ENCODE measurements around the gene NABP1. TPM values are rescaled to one million over a fixed set of nuclear protein-coding genes. Genes with fewer than 3 reads are reported as not detected.

NABP1 gene
- total RNA-seq, 1 experiment from 2014 or later, result 46.5 TPM

DNA sequence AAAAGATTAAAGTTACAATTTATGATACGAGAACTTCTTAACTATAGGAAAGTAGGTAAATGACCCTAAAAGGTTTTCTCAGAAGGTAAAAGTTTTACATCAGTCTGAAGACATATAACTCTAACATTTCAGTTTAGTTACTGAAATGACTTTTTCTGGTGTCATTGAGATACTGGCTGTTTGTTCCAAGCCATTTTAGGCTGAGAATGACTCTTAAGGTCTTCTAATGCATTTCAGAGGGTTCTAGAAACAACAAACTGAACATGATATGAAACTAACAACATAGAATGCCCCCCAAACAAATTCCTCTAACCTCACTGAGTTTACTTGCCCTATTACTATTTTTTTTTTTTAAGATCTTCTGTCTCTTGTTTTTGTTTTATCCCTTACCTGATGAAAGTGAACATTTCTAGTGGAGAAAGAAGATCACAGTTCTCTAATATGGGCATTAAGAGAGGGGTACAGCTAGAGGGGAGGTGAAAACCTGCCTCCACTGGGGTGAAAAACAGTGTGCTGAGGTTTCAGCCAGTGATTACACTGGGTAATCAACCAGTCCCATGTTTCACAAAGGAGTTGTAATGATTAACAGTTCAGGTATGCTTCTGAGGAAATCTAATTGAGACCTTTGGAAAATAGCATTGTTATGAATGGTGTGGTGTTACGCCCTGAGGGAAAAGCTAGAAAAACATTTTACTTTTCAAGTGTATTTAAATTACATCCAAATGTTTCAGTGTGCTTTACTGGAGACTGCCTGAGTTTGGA is 11.2 kb downstream of the NABP1 start:
- intact Hi-C loops (cut with micrococcal nuclease; ENCODE audit: unreplicated experiment), result loop anchor here (1.0 to 2.0 kb wide), 2 partner anchors 11 to 52 kb away; partner anchors contain the start of gene NABP1
- TF ChIP-seq, protein P1, sequence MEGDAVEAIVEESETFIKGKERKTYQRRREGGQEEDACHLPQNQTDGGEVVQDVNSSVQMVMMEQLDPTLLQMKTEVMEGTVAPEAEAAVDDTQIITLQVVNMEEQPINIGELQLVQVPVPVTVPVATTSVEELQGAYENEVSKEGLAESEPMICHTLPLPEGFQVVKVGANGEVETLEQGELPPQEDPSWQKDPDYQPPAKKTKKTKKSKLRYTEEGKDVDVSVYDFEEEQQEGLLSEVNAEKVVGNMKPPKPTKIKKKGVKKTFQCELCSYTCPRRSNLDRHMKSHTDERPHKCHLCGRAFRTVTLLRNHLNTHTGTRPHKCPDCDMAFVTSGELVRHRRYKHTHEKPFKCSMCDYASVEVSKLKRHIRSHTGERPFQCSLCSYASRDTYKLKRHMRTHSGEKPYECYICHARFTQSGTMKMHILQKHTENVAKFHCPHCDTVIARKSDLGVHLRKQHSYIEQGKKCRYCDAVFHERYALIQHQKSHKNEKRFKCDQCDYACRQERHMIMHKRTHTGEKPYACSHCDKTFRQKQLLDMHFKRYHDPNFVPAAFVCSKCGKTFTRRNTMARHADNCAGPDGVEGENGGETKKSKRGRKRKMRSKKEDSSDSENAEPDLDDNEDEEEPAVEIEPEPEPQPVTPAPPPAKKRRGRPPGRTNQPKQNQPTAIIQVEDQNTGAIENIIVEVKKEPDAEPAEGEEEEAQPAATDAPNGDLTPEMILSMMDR (conservative IDR thresholded peaks at IDR 0.05), result no peak
- no peak for TF ChIP-seq EZH2 (IDR thresholded peaks at IDR 0.05; ENCODE audit: low read depth)

DNA sequence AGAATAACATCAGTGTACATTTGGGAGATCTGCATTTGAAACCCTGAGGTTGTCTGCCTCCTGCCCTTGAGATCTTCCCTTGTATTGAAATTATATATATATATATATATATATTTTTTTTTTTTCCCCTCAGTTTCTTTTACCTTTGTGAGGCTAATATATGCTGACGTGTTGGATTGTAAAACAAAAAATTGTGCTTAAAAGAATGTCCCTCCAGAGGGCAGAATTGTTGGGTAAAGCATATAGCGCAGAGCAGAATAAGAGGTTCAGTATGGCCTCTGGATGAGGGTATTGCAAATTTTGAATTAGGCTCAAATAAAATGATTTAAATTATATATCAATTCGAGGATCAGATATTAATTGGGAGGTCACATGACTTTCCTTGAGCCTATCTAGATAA is 12.4 kb downstream of the NABP1 start:
- no peaks in the 10 kb centered on the region for H3K9me3 ChIP-seq (ENCODE audit: insufficient read depth, low read depth)
- H3K27me3 ChIP-seq (ENCODE audit: insufficient read depth, low read depth), result no peaks in the 10 kb centered on the region
- ChIA-PET POLR2A (ENCODE audit: unreplicated experiment) (no interaction called here), CTCF (no interaction called here)
- intact Hi-C loops (cut with micrococcal nuclease; ENCODE audit: unreplicated experiment), result loop anchor here (10.0 kb wide), 1 partner anchor 474 kb away; no protein-coding TSS in a partner anchor
- H3K27ac ChIP-seq, result peak overlapping the region; percentile 87; the same call in 1 of the 2 replicates
- peaks cover 33% of the 10 kb centered on the region for H3K36me3 ChIP-seq (ENCODE audit: low read depth)
- H2AFZ ChIP-seq, result no peak overlapping the region
- peaks cover 47% of the 10 kb centered on the region for H3F3A ChIP-seq (ENCODE audit: insufficient read depth, low read depth)
- H3K4me2 ChIP-seq, result peak overlapping the region; percentile 48
- peaks cover 64% of the 10 kb centered on the region for H3K4me1 ChIP-seq (replicated peaks; ENCODE audit: insufficient read depth)
- no peak overlapping the region for H3K4me3 ChIP-seq
- H3K79me2 ChIP-seq (ENCODE audit: low read depth), result no peaks in the 10 kb centered on the region
- DNase-seq, result no peak
- BruUV-seq (replicated peaks), result no TSS peak
- no peaks in the 10 kb centered on the region for H4K20me1 ChIP-seq (ENCODE audit: insufficient read depth)
- H3K9me2 ChIP-seq (ENCODE audit: insufficient read depth), result no peaks in the 10 kb centered on the region
- TF ChIP-seq, protein P1 (conservative IDR thresholded peaks at IDR 0.05), result no peak
- no peak for TF ChIP-seq EZH2 (IDR thresholded peaks at IDR 0.05; ENCODE audit: low read depth)

More for the DNA sequence above, 11.2 kb downstream of the NABP1 start:
- Histone ChIP-seq H3K27ac (peak overlapping the region; percentile 87), H3K9me3 (ENCODE audit: insufficient read depth, low read depth) (no peaks in the 10 kb centered on the region), H3K36me3 (ENCODE audit: low read depth) (peaks cover 42% of the 10 kb centered on the region), H3K27me3 (ENCODE audit: insufficient read depth, low read depth) (no peaks in the 10 kb centered on the region), H3K9me2 (ENCODE audit: insufficient read depth) (no peaks in the 10 kb centered on the region), H4K20me1 (ENCODE audit: insufficient read depth) (no peaks in the 10 kb centered on the region), H3K4me2 (peak overlapping the region; percentile 54), H3K79me2 (ENCODE audit: low read depth) (peaks cover 7% of the 10 kb centered on the region), H2AFZ (no peak overlapping the region), H3K4me3 (no peak overlapping the region), H3K4me1 (replicated peaks; ENCODE audit: insufficient read depth) (peaks cover 76% of the 10 kb centered on the region), H3F3A (ENCODE audit: insufficient read depth, low read depth) (peaks cover 58% of the 10 kb centered on the region)
- peak; percentile 24 to 88 for DNase-seq
- ChIA-PET POLR2A (ENCODE audit: unreplicated experiment) (interaction anchor here (0.6 to 0.9 kb wide), 2 partner anchors 9 to 51 kb away, joined by 4 to 9 read pairs; no protein-coding TSS in a partner anchor), CTCF (interaction anchor here (0.8 kb wide), 1 partner anchor 122 kb away, joined by 4 read pairs; no protein-coding TSS in a partner anchor)
- BruUV-seq (replicated peaks), result TSS peak; percentile 84

DNA sequence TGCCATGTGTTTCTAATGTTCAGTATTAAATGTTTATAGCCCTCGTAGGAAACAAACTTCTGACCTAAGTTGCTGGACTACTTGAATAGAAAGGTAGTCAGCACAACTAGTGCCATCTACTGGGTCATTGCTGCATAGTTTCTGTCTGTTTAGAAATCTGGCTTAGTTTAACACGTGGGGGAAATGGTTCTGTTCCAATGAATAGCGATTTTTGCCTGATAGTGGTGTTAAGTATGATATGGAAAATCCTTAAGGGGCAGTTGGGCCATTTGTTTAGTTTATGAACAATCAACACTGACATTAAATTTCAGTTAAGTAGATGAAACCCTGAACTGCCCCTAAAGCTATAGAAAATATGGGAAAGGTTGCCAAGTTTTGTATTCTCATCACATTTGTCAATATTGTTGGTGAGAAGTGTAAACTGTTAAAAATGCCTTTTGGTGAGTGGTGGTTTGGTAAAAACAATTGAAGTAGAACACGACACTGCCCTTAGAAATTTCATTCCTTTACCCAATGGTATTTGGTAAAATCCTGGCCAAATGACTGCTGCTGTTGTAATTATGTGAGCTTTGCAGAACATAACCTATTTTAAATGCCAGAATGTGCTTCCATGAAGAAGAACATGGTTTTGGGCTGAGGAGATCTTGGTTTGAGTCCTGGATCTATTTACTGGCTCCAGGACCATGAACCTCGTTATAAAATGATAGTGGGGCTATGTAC is 13.2 kb downstream of the NABP1 start:
- Histone ChIP-seq H3K4me2 (peak overlapping the region; percentile 48), H3K4me1 (replicated peaks; ENCODE audit: insufficient read depth) (peaks cover 56% of the 10 kb centered on the region), H3K9me3 (ENCODE audit: insufficient read depth, low read depth) (no peaks in the 10 kb centered on the region), H3K36me3 (ENCODE audit: low read depth) (peaks cover 25% of the 10 kb centered on the region), H2AFZ (no peak overlapping the region), H4K20me1 (ENCODE audit: insufficient read depth) (no peaks in the 10 kb centered on the region), H3K27ac (peak overlapping the region; percentile 51), H3K79me2 (ENCODE audit: low read depth) (no peaks in the 10 kb centered on the region), H3F3A (ENCODE audit: insufficient read depth, low read depth) (peaks cover 44% of the 10 kb centered on the region), H3K4me3 (no peak overlapping the region), H3K9me2 (ENCODE audit: insufficient read depth) (no peaks in the 10 kb centered on the region), H3K27me3 (ENCODE audit: insufficient read depth, low read depth) (no peaks in the 10 kb centered on the region)
- DNase-seq, result peak in 1 of 2 experiments; percentile 71
- no peak for TF ChIP-seq EZH2 (IDR thresholded peaks at IDR 0.05; ENCODE audit: low read depth)
- TF ChIP-seq, protein P1 (conservative IDR thresholded peaks at IDR 0.05), result peak; percentile 67
- intact Hi-C loops (cut with micrococcal nuclease; ENCODE audit: unreplicated experiment), result loop anchor here (1.0 to 10.0 kb wide), 2 partner anchors 125 to 474 kb away; no protein-coding TSS in a partner anchor
- BruUV-seq (replicated peaks), result no TSS peak
- ChIA-PET CTCF (interaction anchor here (1.2 kb wide), 1 partner anchor 124 kb away, joined by 4 read pairs; no protein-coding TSS in a partner anchor), POLR2A (ENCODE audit: unreplicated experiment) (interaction anchor here (0.5 to 1.0 kb wide), 2 partner anchors 13 to 139 kb away, joined by 3 to 8 read pairs; partner anchors contain the start of gene NABP1)
